GM23338 (cell line): ENCODE results near the gene ZBTB40. TPM values are rescaled to one million over a fixed set of nuclear protein-coding genes. Genes with fewer than 3 reads are reported as not detected.

Source experiments
- ATAC-seq: fragments of 200-7000 bp; cut with Tn5 transposase; 3 replicates; pipeline ENCODE4 v1.9.1; 2020
- DNase-seq: peaks from one replicate; pipeline ENCODE4 v3.0.0-alpha.2; 2015; ENCODE audit warnings: low spot score
- H2AFZ ChIP-seq: fragments of 200-600 bp; sonication (generic); 2 replicates; pipeline ENCODE4 v1.8.0; 2016; ENCODE audit warnings: antibody characterized with exemption, mild to moderate bottlenecking, moderate library complexity
- H3F3A ChIP-seq: fragments of 200-600 bp; sonication (generic); replicated peaks from 2 replicates; pipeline ENCODE4 v1.8.0; 2017; ENCODE audit warnings: antibody characterized with exemption, mixed run types, low read depth
- H3K27ac ChIP-seq: fragments of 200-600 bp; sonication (generic); 2 replicates; pipeline ENCODE4 v1.6.1; 2016; ENCODE audit warnings: low read depth
- H3K27me3 ChIP-seq: fragments of 200-600 bp; sonication (generic); 2 replicates; pipeline ENCODE4 v1.8.0; 2016; ENCODE audit warnings: mild to moderate bottlenecking, mixed run types, moderate library complexity; ENCODE audit not compliant: insufficient read depth
- H3K36me3 ChIP-seq: fragments of 200-600 bp; sonication (generic); 2 replicates; pipeline ENCODE4 v1.8.0; 2016; ENCODE audit warnings: mild to moderate bottlenecking; ENCODE audit not compliant: insufficient read depth
- H3K4me1 ChIP-seq: fragments of 200-600 bp; sonication (generic); 2 replicates; pipeline ENCODE4 v1.8.0; 2016; ENCODE audit warnings: mild to moderate bottlenecking, moderate library complexity; ENCODE audit not compliant: insufficient read depth
- H3K4me2 ChIP-seq: fragments of 200-600 bp; sonication (generic); 2 replicates; pipeline ENCODE4 v1.7.1; 2017; ENCODE audit warnings: mixed run types
- H3K4me3 ChIP-seq: fragments of 200-600 bp; sonication (generic); 2 replicates; pipeline ENCODE4 v1.6.1; 2016; ENCODE audit warnings: mixed run types
- H3K79me2 ChIP-seq: fragments of 200-600 bp; sonication (generic); replicated peaks from 2 replicates; pipeline ENCODE4 v1.8.0; 2017; ENCODE audit warnings: mild to moderate bottlenecking; ENCODE audit not compliant: insufficient read depth
- H3K9me2 ChIP-seq: fragments of 200-600 bp; sonication (generic); 2 replicates; pipeline ENCODE4 v1.8.0; 2017; ENCODE audit not compliant: insufficient read depth
- H4K20me1 ChIP-seq: fragments of 200-600 bp; sonication (generic); replicated peaks from 2 replicates; pipeline ENCODE4 v1.8.0; 2017; ENCODE audit warnings: mild to moderate bottlenecking; ENCODE audit not compliant: insufficient read depth
- H3K27ac Mint-ChIP-seq: 2 replicates; pipeline ENCODE4 v1.8.0; 2020; ENCODE audit warnings: inconsistent platforms, mild to moderate bottlenecking, moderate library complexity, mixed read lengths
- H3K27me3 Mint-ChIP-seq: 3 replicates; pipeline ENCODE4 v1.8.0; 2022; ENCODE audit warnings: low read depth, mild to moderate bottlenecking, moderate library complexity, mixed read lengths, inconsistent platforms; ENCODE audit not compliant: insufficient read depth, poor library complexity
- H3K36me3 Mint-ChIP-seq: 3 replicates; pipeline ENCODE4 v1.8.0; 2021; ENCODE audit warnings: low read depth, mild to moderate bottlenecking, inconsistent platforms, moderate library complexity, mixed read lengths
- H3K4me1 Mint-ChIP-seq: 3 replicates; pipeline ENCODE4 v1.8.0; 2020; ENCODE audit warnings: mild to moderate bottlenecking, inconsistent platforms, mixed read lengths
- H3K4me3 Mint-ChIP-seq: 3 replicates; pipeline ENCODE4 v1.8.0; 2021; ENCODE audit warnings: moderate library complexity, mild to moderate bottlenecking, inconsistent platforms, mixed read lengths
- H3K9me3 Mint-ChIP-seq: 3 replicates; pipeline ENCODE4 v1.8.0; 2020; ENCODE audit warnings: moderate library complexity, mild to moderate bottlenecking, inconsistent platforms, mixed read lengths
- CREB1 ChIP-seq: fragments of 250-450 bp; sonication (Bioruptor Pico); IDR thresholded peaks from 2 replicates; pipeline ENCODE4 v1.5.0; 2020; ENCODE audit warnings: low read depth, mild to moderate bottlenecking, moderate library complexity
- CTCF ChIP-seq, 2 experiments: fragments of 200-600 bp in 1 of 2; sonication (generic) in 1 of 2; conservative IDR thresholded peaks; 2 replicates each; pipeline versions ENCODE4 v1.5.1 to v1.6.1; 2016 to 2017; ENCODE audit warnings: antibody characterized with exemption in 2 of 2, low read depth in 2 of 2, mild to moderate bottlenecking in 2 of 2, moderate library complexity in 1 of 2
- ETS1 ChIP-seq: IDR thresholded peaks from 2 replicates; pipeline ENCODE4 v1.6.1; 2016; ENCODE audit warnings: antibody characterized with exemption
- EZH2 ChIP-seq: fragments of 200-600 bp; sonication (generic); IDR thresholded peaks from one replicate; pipeline ENCODE4 v1.8.0; 2017; ENCODE audit warnings: antibody characterized with exemption, mild to moderate bottlenecking, low read depth; ENCODE audit not compliant: unreplicated experiment
- EZH2phosphoT487 ChIP-seq: fragments of 200-600 bp; sonication (generic); IDR thresholded peaks from one replicate; pipeline ENCODE4 v1.8.1; 2018; ENCODE audit warnings: antibody characterized with exemption; ENCODE audit not compliant: unreplicated experiment
- JUNB ChIP-seq: IDR thresholded peaks from one replicate; pipeline ENCODE4 v1.6.1; 2016; ENCODE audit warnings: antibody characterized with exemption; ENCODE audit not compliant: unreplicated experiment
- NANOG ChIP-seq: IDR thresholded peaks from 2 replicates; pipeline ENCODE4 v1.6.1; 2016; ENCODE audit warnings: antibody characterized with exemption, borderline replicate concordance
- POLR2AphosphoS5 ChIP-seq: IDR thresholded peaks from 2 replicates; pipeline ENCODE4 v1.6.1; 2016; ENCODE audit warnings: antibody characterized with exemption, low read depth
- REST ChIP-seq: IDR thresholded peaks from one replicate; pipeline ENCODE4 v1.6.1; 2018; ENCODE audit warnings: antibody characterized with exemption; ENCODE audit not compliant: unreplicated experiment
- STAT1 ChIP-seq: IDR thresholded peaks from one replicate; pipeline ENCODE4 v1.6.1; 2016; ENCODE audit warnings: antibody characterized with exemption; ENCODE audit not compliant: unreplicated experiment
- ZNF114 ChIP-seq: fragments of 250-450 bp; sonication (Bioruptor Pico); IDR thresholded peaks from 2 replicates; pipeline ENCODE4 v1.5.0; 2020; ENCODE audit warnings: mild to moderate bottlenecking, moderate library complexity
- ZNF331 ChIP-seq: fragments of 250-450 bp; sonication (Bioruptor Pico); IDR thresholded peaks from 2 replicates; pipeline ENCODE4 v1.5.0; 2020; ENCODE audit warnings: low read depth, mild to moderate bottlenecking, moderate library complexity
- ZNF462 ChIP-seq: fragments of 250-450 bp; sonication (Bioruptor Pico); IDR thresholded peaks from 2 replicates; pipeline ENCODE4 v1.5.0; 2020; ENCODE audit warnings: mild to moderate bottlenecking, moderate library complexity
- polyA plus RNA-seq: library from polyadenylated mRNA; unstranded; fragments of >200 nt; fragmentation: Nextera tagmentation; extraction: Ambion mirVana; gene quantifications from 2 replicates; pipeline ENCODE4 v1.2.1, GENCODE V29; 2016
- total RNA-seq: library from RNA; depleted of rRNA; stranded (reverse); fragments of >200 nt; shearing (Covaris generic); gene quantifications from 2 replicates; pipeline ENCODE4 v1.2.3, GENCODE V29; 2014

ZBTB40 gene
- total and polyA plus RNA-seq, 2 experiments from 2014 or later = 3.1 to 22.7 TPM

- no peak overlapping the region for H3K4me2 ChIP-seq
- no peak overlapping the region for H3K4me3 Mint-ChIP-seq
Measured at GRCh38 chr1:22503721-22504410, 52.2 kb downstream of the ZBTB40 start.

More at GRCh38 chr1:22503721-22504410, 52.2 kb downstream of the ZBTB40 start:
- TF ChIP-seq ZNF462 (CRISPR knock-in tag) = no peak
- TF ChIP-seq JUNB = no peak
- TF ChIP-seq ZNF114 (CRISPR knock-in tag) = no peak
- TF ChIP-seq ZNF331 (CRISPR knock-in tag) = no peak
- no peak for TF ChIP-seq ETS1
- TF ChIP-seq EZH2phosphoT487 = no peak
- TF ChIP-seq NANOG = no peak
- no peak for TF ChIP-seq CREB1 (CRISPR knock-in tag)
- no peak for TF ChIP-seq POLR2AphosphoS5
- no peak for TF ChIP-seq CTCF (conservative IDR thresholded peaks at IDR 0.05; ENCODE audit: low read depth in 2 of 2)
- TF ChIP-seq REST = no peak
- no peak for TF ChIP-seq EZH2
- TF ChIP-seq STAT1 = no peak
- no peak for ATAC-seq
- H3K9me2 ChIP-seq = no peaks in the 10 kb centered on the region
- H3K27me3 Mint-ChIP-seq = peaks cover 9% of the 10 kb centered on the region
- peaks cover 17% of the 10 kb centered on the region; the same call in 1 of the 2 replicates for H3K36me3 ChIP-seq
- peaks cover 13% of the 10 kb centered on the region for H3K4me1 Mint-ChIP-seq
- peaks cover 14% of the 10 kb centered on the region; the same call in 1 of the 2 replicates for H3K27me3 ChIP-seq
- H3K4me3 ChIP-seq = no peak overlapping the region
- no peak overlapping the region for H3K27ac ChIP-seq
- H3K27ac Mint-ChIP-seq = no peak overlapping the region
- no peaks in the 10 kb centered on the region for H3K9me3 Mint-ChIP-seq
- no peaks in the 10 kb centered on the region for H3F3A ChIP-seq
- no peak for DNase-seq
- peaks cover 23% of the 10 kb centered on the region; the same call in 1 of the 2 replicates for H4K20me1 ChIP-seq
- H3K4me1 ChIP-seq = peaks cover 10% of the 10 kb centered on the region; the same call in 1 of the 2 replicates
- H3K79me2 ChIP-seq = no peaks in the 10 kb centered on the region
- no peak overlapping the region for H2AFZ ChIP-seq
- peaks cover 7% of the 10 kb centered on the region; the same call in 2 of the 3 replicates for H3K36me3 Mint-ChIP-seq
